IMR-90 (cell line): ENCODE measurements around the gene SPATA13. TPM values are rescaled to one million over a fixed set of nuclear protein-coding genes. Genes with fewer than 3 reads are reported as not detected.

Experiments
- ATAC-seq: fragments of 200-7000 bp; cut with Tn5 transposase; 2 replicates; pipeline ENCODE4 v1.9.1; 2020; ENCODE audit warnings: low read depth, mild to moderate bottlenecking, moderate library complexity
- BruUV-seq: library from RNA; stranded (reverse); fragments of 400-500 nt; replicated peaks from 2 replicates; lab custom pipeline; 2021; lab: Mats Ljungman, UMichigan
- CTCF ChIA-PET: fragments of 300-600 bp; formaldehyde crosslinking; extraction: SDS; loops from one replicate; lab custom pipeline; 2021; ENCODE audit warnings: antibody characterized with exemption; lab: Yijun Ruan, JAX
- POLR2A ChIA-PET: fragments of 300-600 bp; sonication (Branson Sonifier 250); formaldehyde crosslinking; loops from one replicate; lab custom pipeline; 2022; ENCODE audit warnings: antibody characterized with exemption; ENCODE audit not compliant: unreplicated experiment; lab: Charles Lee
- DNase-seq: peaks from one replicate; pipeline ENCODE4 v3.0.0; 2013
- H2AFZ ChIP-seq: replicated peaks from 2 replicates; pipeline ENCODE3; 2013; ENCODE audit warnings: low read length, mild to moderate bottlenecking; ENCODE audit not compliant: poor library complexity
- H2AK5ac ChIP-seq: 2 replicates; pipeline ENCODE4 v1.6.1; 2013; ENCODE audit warnings: low read depth, low read length, inconsistent platforms
- H2AK9ac ChIP-seq: replicated peaks from 2 replicates; pipeline ENCODE3; 2013; ENCODE audit warnings: mild to moderate bottlenecking, low read depth, low read length, moderate library complexity; ENCODE audit not compliant: poor library complexity
- H2BK120ac ChIP-seq: 2 replicates; pipeline ENCODE4 v1.6.1; 2013; ENCODE audit warnings: low read depth, low read length, inconsistent platforms
- H2BK15ac ChIP-seq: 3 replicates; pipeline ENCODE4 v1.6.1; 2013; ENCODE audit warnings: low read depth, low read length, inconsistent platforms
- H2BK20ac ChIP-seq: 2 replicates; pipeline ENCODE4 v1.6.1; 2013; ENCODE audit warnings: low read depth, mild to moderate bottlenecking, inconsistent platforms, low read length, moderate library complexity
- H2BK5ac ChIP-seq: 2 replicates; pipeline ENCODE4 v1.6.1; 2013; ENCODE audit warnings: mild to moderate bottlenecking, low read depth, low read length, inconsistent platforms; ENCODE audit not compliant: poor library complexity, severe bottlenecking
- H3K14ac ChIP-seq: replicated peaks from 2 replicates; pipeline ENCODE4 v1.6.1; 2013; ENCODE audit warnings: low read depth, low read length, inconsistent platforms
- H3K18ac ChIP-seq: 2 replicates; pipeline ENCODE4 v1.6.1; 2013; ENCODE audit warnings: low read depth, low read length, control low read depth
- H3K23ac ChIP-seq: 2 replicates; pipeline ENCODE4 v1.6.1; 2013; ENCODE audit warnings: low read depth, low read length, inconsistent platforms
- H3K27ac ChIP-seq: 2 replicates; pipeline ENCODE4 v1.5.1; 2013; ENCODE audit warnings: mild to moderate bottlenecking, control low read depth, low read length; ENCODE audit not compliant: insufficient read depth
- H3K27me3 ChIP-seq: 2 replicates; pipeline ENCODE4 v1.6.1; 2013; ENCODE audit warnings: low read length; ENCODE audit not compliant: control insufficient read depth, insufficient read depth
- H3K36me3 ChIP-seq: 2 replicates; pipeline ENCODE4 v1.6.1; 2013; ENCODE audit warnings: low read length, mixed read lengths; ENCODE audit not compliant: control insufficient read depth, insufficient read depth
- H3K4ac ChIP-seq: 2 replicates; pipeline ENCODE4 v1.6.1; 2013; ENCODE audit warnings: low read depth, low read length, inconsistent platforms
- H3K4me1 ChIP-seq: 2 replicates; pipeline ENCODE4 v1.6.1; 2013; ENCODE audit warnings: low read length, mixed read lengths; ENCODE audit not compliant: control insufficient read depth, insufficient read depth
- H3K4me2 ChIP-seq: 2 replicates; pipeline ENCODE4 v1.6.1; 2013; ENCODE audit warnings: low read depth, mild to moderate bottlenecking, control low read depth, low read length, moderate library complexity
- H3K4me3 ChIP-seq: 2 replicates; pipeline ENCODE4 v1.5.1; 2013; ENCODE audit warnings: low read depth, mild to moderate bottlenecking, control low read depth, low read length, moderate library complexity; ENCODE audit not compliant: insufficient read depth
- H3K56ac ChIP-seq: 2 replicates; pipeline ENCODE4 v1.6.1; 2013; ENCODE audit warnings: low read length, inconsistent platforms; ENCODE audit not compliant: insufficient read depth; ENCODE audit errors: extremely low read depth
- H3K79me1 ChIP-seq, 2 experiments: 2 replicates each; pipeline ENCODE4 v1.6.1; 2013; ENCODE audit warnings: low read length in 2 of 2, inconsistent platforms in 1 of 2, low read depth in 1 of 2
- H3K9ac ChIP-seq: 2 replicates; pipeline ENCODE4 v1.6.1; 2013; ENCODE audit warnings: low read depth, low read length, control low read depth
- H3K9me1 ChIP-seq: 2 replicates; pipeline ENCODE4 v1.6.1; 2013; ENCODE audit warnings: low read length, inconsistent platforms; ENCODE audit not compliant: insufficient read depth
- H3K9me3 ChIP-seq: 2 replicates; pipeline ENCODE4 v1.6.1; 2013; ENCODE audit warnings: low read length; ENCODE audit not compliant: control insufficient read depth, insufficient read depth
- H4K20me1 ChIP-seq: 2 replicates; pipeline ENCODE4 v1.6.1; 2013; ENCODE audit warnings: low read length, inconsistent platforms; ENCODE audit not compliant: insufficient read depth
- H4K5ac ChIP-seq: 2 replicates; pipeline ENCODE4 v1.6.1; 2013; ENCODE audit warnings: mild to moderate bottlenecking, low read depth, low read length, control low read depth
- H4K8ac ChIP-seq, 2 experiments: 2 replicates each; pipeline ENCODE4 v1.6.1; 2013; ENCODE audit warnings: low read depth in 2 of 2, low read length in 2 of 2, control low read depth in 1 of 2, inconsistent platforms in 1 of 2
- H4K91ac ChIP-seq: 2 replicates; pipeline ENCODE4 v1.6.1; 2013; ENCODE audit warnings: low read depth, low read length, inconsistent platforms; ENCODE audit not compliant: insufficient read depth
- BHLHE40 ChIP-seq: fragments of 150-350 bp; IDR thresholded peaks from 2 replicates; pipeline ENCODE4 v1.6.1; 2016; ENCODE audit warnings: mild to moderate bottlenecking, low read depth, low read length
- CEBPB ChIP-seq: IDR thresholded peaks from 2 replicates; pipeline ENCODE4 v1.6.1; 2012; ENCODE audit warnings: low read depth, low read length, improper control_type of control experiment
- CHD1 ChIP-seq: IDR thresholded peaks from 2 replicates; pipeline ENCODE4 v1.6.1; 2012; ENCODE audit warnings: low read depth, low read length, improper control_type of control experiment
- CTCF ChIP-seq: conservative IDR thresholded peaks from 2 replicates; pipeline ENCODE4 v1.5.1; 2012; ENCODE audit warnings: mild to moderate bottlenecking, low read depth, low read length, improper control_type of control experiment
- ELK1 ChIP-seq: fragments of 150-350 bp; IDR thresholded peaks from 2 replicates; pipeline ENCODE4 v1.6.1; 2016; ENCODE audit warnings: low read depth, mild to moderate bottlenecking, low read length, moderate library complexity, borderline replicate concordance
- FOS ChIP-seq: fragments of 150-350 bp; IDR thresholded peaks from 2 replicates; pipeline ENCODE4 v1.6.1; 2016; ENCODE audit warnings: low read depth, low read length
- MAFK ChIP-seq: IDR thresholded peaks from 2 replicates; pipeline ENCODE4 v1.6.1; 2012; ENCODE audit warnings: low read depth, low read length, improper control_type of control experiment
- MAZ ChIP-seq: IDR thresholded peaks from 2 replicates; pipeline ENCODE4 v1.6.1; 2012; ENCODE audit warnings: low read depth, mild to moderate bottlenecking, low read length, improper control_type of control experiment, moderate library complexity, borderline replicate concordance
- MXI1 ChIP-seq: IDR thresholded peaks from 2 replicates; pipeline ENCODE4 v1.6.1; 2012; ENCODE audit warnings: low read depth, mild to moderate bottlenecking, low read length, moderate library complexity, borderline replicate concordance
- NFE2L2 ChIP-seq: fragments of 150-350 bp; IDR thresholded peaks from 2 replicates; pipeline ENCODE4 v1.6.1; 2016; ENCODE audit warnings: low read depth, mild to moderate bottlenecking, low read length
- POLR2A ChIP-seq: IDR thresholded peaks from 2 replicates; pipeline ENCODE4 v1.6.1; 2012; ENCODE audit warnings: mild to moderate bottlenecking, low read depth, low read length
- RAD21 ChIP-seq: IDR thresholded peaks from 2 replicates; pipeline ENCODE4 v1.6.1; 2012; ENCODE audit warnings: low read length, improper control_type of control experiment
- RCOR1 ChIP-seq: IDR thresholded peaks from 2 replicates; pipeline ENCODE4 v1.6.1; 2012; ENCODE audit warnings: mild to moderate bottlenecking, low read length, improper control_type of control experiment; ENCODE audit not compliant: insufficient replicate concordance
- RFX5 ChIP-seq: IDR thresholded peaks from 2 replicates; pipeline ENCODE4 v1.8.0; 2012; ENCODE audit warnings: low read depth, mild to moderate bottlenecking, low read length, moderate library complexity
- SMC3 ChIP-seq: fragments of 150-350 bp; IDR thresholded peaks from 2 replicates; pipeline ENCODE4 v1.6.1; 2016; ENCODE audit warnings: low read depth, mild to moderate bottlenecking, antibody characterized with exemption, low read length, moderate library complexity
- USF2 ChIP-seq: fragments of 150-350 bp; IDR thresholded peaks from 2 replicates; pipeline ENCODE4 v1.6.1; 2017; ENCODE audit warnings: mild to moderate bottlenecking, antibody characterized with exemption, low read length, low read depth
- WGBS, 2 experiments: methylation state at CpG; one replicate each; pipeline versions ENCODE4 v1.1.5 to v1.1.7; 2013; ENCODE audit warnings: missing lambda C conversion rate in 2 of 2; ENCODE audit not compliant: insufficient read length in 1 of 2; ENCODE audit errors: extremely low coverage in 2 of 2; 5-methylcytosine and 5-hydroxymethylcytosine counted together
- dilution Hi-C: fragments of 300-500 bp; cut with HindIII; formaldehyde crosslinking; loops from one replicate; pipeline ENCODE4 v1.14.3; 2018; ENCODE audit warnings: low sequenced_read_pairs; ENCODE audit not compliant: unreplicated experiment
- in situ Hi-C: fragments of 300-500 bp; cut with MboI; formaldehyde crosslinking; loops from 3 replicates; pipeline ENCODE4 v1.14.3; 2019; ENCODE audit warnings: low sequenced_read_pairs, inconsistent platforms, mixed read lengths
- intact Hi-C: fragments of 100-400 bp; cut with micrococcal nuclease; formaldehyde crosslinking; loops from 2 replicates; pipeline ENCODE4 v1.10.0; 2022
- polyA plus RNA-seq, 3 experiments: library from polyadenylated mRNA; depleted of rRNA; stranded (reverse); fragments of >200 nt; gene quantifications; 2 replicates each; pipeline ENCODE4 v1.2.3, GENCODE V29; 2012; ENCODE audit warnings: low replicate concordance in 1 of 3
- total RNA-seq: library from RNA; depleted of rRNA; stranded (reverse); fragments of >200 nt; gene quantifications from 2 replicates; pipeline ENCODE4 v1.2.3, GENCODE V29; 2012

Gene SPATA13
- total and polyA plus RNA-seq, 2 of the 4 experiments (the other 2 are of a cell fraction) = 10.5 to 12.5 TPM

- Histone ChIP-seq H4K20me1 (0 out of 2 replicates have a peak, but pooled peaks cover 3% of the 10 kb centered on the region), H3K23ac (0 out of 2 replicates have a peak overlapping the region, but pooled peaks have one; percentile 28), H4K5ac (no peak overlapping the region), H3K4me1 (peaks cover 16% of the 10 kb centered on the region), H2AFZ (no peak overlapping the region), H4K8ac (no peak overlapping the region), H3K27ac (no peak overlapping the region), H2BK120ac (no peak overlapping the region), H4K91ac (no peak overlapping the region), H3K4me2 (no peak overlapping the region), H3K9me1 (peaks cover 26% of the 10 kb centered on the region), H2AK5ac (peak overlapping the region; percentile 3; the same call in 1 of the 2 replicates), H2BK5ac (no peak overlapping the region), H3K18ac (no peak overlapping the region), H3K56ac (no peak overlapping the region), H3K79me1 (peaks cover 43 to 73% of the 10 kb centered on the region in 2 experiments), H3K4ac (no peak overlapping the region; the same call in 1 of the 2 replicates), H2BK15ac (no peak overlapping the region), H3K14ac (peak overlapping the region; percentile 55), H3K4me3 (no peak overlapping the region), H3K27me3 (no peaks in the 10 kb centered on the region), H3K9me3 (no peaks in the 10 kb centered on the region), H2BK20ac (no peak overlapping the region), H3K9ac (no peak overlapping the region), H3K36me3 (peaks cover 1% of the 10 kb centered on the region; the same call in 1 of the 2 replicates), H2AK9ac (no peak overlapping the region)
- in situ Hi-C loops (no loop called here), intact Hi-C loops (no loop called here), dilution Hi-C loops (no loop called here)
- no TSS peak for BruUV-seq
- ChIA-PET CTCF (interaction anchor here (2.0 kb wide), 1 partner anchor 13 kb away, joined by 5 read pairs; no protein-coding TSS in a partner anchor), POLR2A (no interaction called here)
- 43% methylated on average over 1 of the region's 2 CpGs; no CpG with 5 or more reads in 1 of the 2 experiments for WGBS, 2 experiments
- TF ChIP-seq MXI1 (no peak), ELK1 (no peak), CTCF (no peak), BHLHE40 (no peak), POLR2A (no peak), RFX5 (no peak), FOS (no peak), MAFK (no peak), NFE2L2 (no peak), USF2 (no peak), RAD21 (no peak), MAZ (no peak), RCOR1 (no peak), SMC3 (no peak), CEBPB (no peak), CHD1 (no peak)
- DNase-seq (peak; percentile 60), ATAC-seq (peak; percentile 37; the same call in 1 of the 2 replicates)
Observed at GRCh38 chr13:24215732-24216131, 55.2 kb downstream of the SPATA13 start.
